GM19467 (cell line): ENCODE data around the gene HAUS7.

ENCODE experiments used
- ATAC-seq: cut with Tn5 transposase; IDR thresholded peaks from one replicate; pipeline ENCODE4 v1.9.1; 2021; ENCODE audit warnings: mild to moderate bottlenecking, moderate library complexity; ENCODE audit not compliant: unreplicated experiment

Gene HAUS7

GRCh38 chrX:153457136-153457825 lies 13.1 kb downstream of the HAUS7 start:
- no peak for ATAC-seq

GRCh38 chrX:153456704-153457103 lies 13.7 kb downstream of the HAUS7 start:
- no peak for ATAC-seq

GRCh38 chrX:153456161-153456560 lies 14.2 kb downstream of the HAUS7 start:
- ATAC-seq = no peak

- no peak for ATAC-seq
These were observed 14.8 kb downstream of the HAUS7 start for GRCh38 chrX:153455571-153455970.

- ATAC-seq = no peak
These were observed 15.3 kb downstream of the HAUS7 start for GRCh38 chrX:153454901-153455550.

- ATAC-seq = no peak
These were observed 19.5 kb downstream of the HAUS7 start for GRCh38 chrX:153450949-153451277.

GRCh38 chrX:153450114-153450948 lies 20.0 kb downstream of the HAUS7 start:
- no peak for ATAC-seq

GRCh38 chrX:153449368-153450113 lies 20.8 kb downstream of the HAUS7 start:
- no peak for ATAC-seq

- ATAC-seq = no peak
These were observed 21.6 kb downstream of the HAUS7 start for GRCh38 chrX:153448556-153449367.

- ATAC-seq = no peak
These were observed 22.8 kb downstream of the HAUS7 start for GRCh38 chrX:153447581-153447960.

- no peak for ATAC-seq
These were observed 23.3 kb downstream of the HAUS7 start for GRCh38 chrX:153446950-153447580.

GRCh38 chrX:153446636-153446936 lies 23.8 kb downstream of the HAUS7 start:
- no peak for ATAC-seq

- no peak for ATAC-seq
These were observed 24.3 kb downstream of the HAUS7 start, which contains the start of gene TREX2 for GRCh38 chrX:153445856-153446635. Gene TREX2 (minus strand): TSS chrX:153446056. CDS start chrX:153445430, 626 bp downstream.

GRCh38 chrX:153445106-153445855 lies 25.1 kb downstream of the HAUS7 start:
- no peak for ATAC-seq

GRCh38 chrX:153444333-153445011 lies 25.9 kb downstream of the HAUS7 start:
- ATAC-seq = no peak

- ATAC-seq = no peak
These were observed 26.7 kb downstream of the HAUS7 start for GRCh38 chrX:153443476-153444332.

GRCh38 chrX:153442463-153442862 lies 27.9 kb downstream of the HAUS7 start:
- ATAC-seq = no peak
